D721Med (cell line): ENCODE results near the gene MCM3AP.
"Not testable (repeated sequence)": the region's sequence is repeated elsewhere in the genome, so short reads cannot be mapped to it uniquely, and the experiment has no call there.

Experiments
- DNase-seq: peaks from one replicate; pipeline ENCODE4 v3.0.0; 2011; ENCODE audit warnings: low spot score; ENCODE audit not compliant: insufficient read length
- FAIRE-seq: peaks from 2 replicates; lab custom pipeline; 2011; peaks lifted over from hg19 to GRCh38; lab: Jason Lieb, UNC
- CTCF ChIP-seq: IDR thresholded peaks from 2 replicates; pipeline ENCODE4 v1.5.1; 2012; ENCODE audit warnings: mild to moderate bottlenecking, control low read depth; ENCODE audit not compliant: insufficient read depth; ENCODE audit errors: missing control alignments

Gene MCM3AP

GRCh38 chr21:46229923-46230260, 55.5 kb downstream of the MCM3AP start:
- FAIRE-seq, result no peak
- no peak for TF ChIP-seq CTCF
- DNase-seq, result no peak

- peak; percentile 36 for TF ChIP-seq CTCF
- DNase-seq (peak; percentile 35), FAIRE-seq (no peak)
Measured at GRCh38 chr21:46229133-46229922, 56.1 kb downstream of the MCM3AP start.

GRCh38 chr21:46228345-46229051, 56.9 kb downstream of the MCM3AP start, which contains the start of gene LSS:
Gene LSS, minus strand, starts transcription at chr21:46228774. Its CDS starts 29 bp downstream, at chr21:46228745.
- no peak for TF ChIP-seq CTCF
- peak; percentile 96 for DNase-seq
- FAIRE-seq, result no peak

- FAIRE-seq (no peak), DNase-seq (no peak)
- TF ChIP-seq CTCF, result no peak
Measured at GRCh38 chr21:46227811-46228344, 57.5 kb downstream of the MCM3AP start.

GRCh38 chr21:46226920-46227599, 58.4 kb downstream of the MCM3AP start:
- DNase-seq, result no peak
- FAIRE-seq, result no peak
- no peak for TF ChIP-seq CTCF

GRCh38 chr21:46226146-46226545, 59.3 kb downstream of the MCM3AP start:
- TF ChIP-seq CTCF, result no peak
- DNase-seq, result no peak
- no peak for FAIRE-seq

GRCh38 chr21:46223661-46224060, 61.8 kb downstream of the MCM3AP start:
- DNase-seq, FAIRE-seq: not testable (repeated sequence)
